ENCODE measurements around the gene PDE4D.

GRCh38 chr5:59522201-59522831 is 371.2 kb downstream of the PDE4D start:
- TF ChIP-seq, protein P1, sequence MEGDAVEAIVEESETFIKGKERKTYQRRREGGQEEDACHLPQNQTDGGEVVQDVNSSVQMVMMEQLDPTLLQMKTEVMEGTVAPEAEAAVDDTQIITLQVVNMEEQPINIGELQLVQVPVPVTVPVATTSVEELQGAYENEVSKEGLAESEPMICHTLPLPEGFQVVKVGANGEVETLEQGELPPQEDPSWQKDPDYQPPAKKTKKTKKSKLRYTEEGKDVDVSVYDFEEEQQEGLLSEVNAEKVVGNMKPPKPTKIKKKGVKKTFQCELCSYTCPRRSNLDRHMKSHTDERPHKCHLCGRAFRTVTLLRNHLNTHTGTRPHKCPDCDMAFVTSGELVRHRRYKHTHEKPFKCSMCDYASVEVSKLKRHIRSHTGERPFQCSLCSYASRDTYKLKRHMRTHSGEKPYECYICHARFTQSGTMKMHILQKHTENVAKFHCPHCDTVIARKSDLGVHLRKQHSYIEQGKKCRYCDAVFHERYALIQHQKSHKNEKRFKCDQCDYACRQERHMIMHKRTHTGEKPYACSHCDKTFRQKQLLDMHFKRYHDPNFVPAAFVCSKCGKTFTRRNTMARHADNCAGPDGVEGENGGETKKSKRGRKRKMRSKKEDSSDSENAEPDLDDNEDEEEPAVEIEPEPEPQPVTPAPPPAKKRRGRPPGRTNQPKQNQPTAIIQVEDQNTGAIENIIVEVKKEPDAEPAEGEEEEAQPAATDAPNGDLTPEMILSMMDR (IDR thresholded peaks at IDR 0.05) = no peak
- TF ChIP-seq POLR2A (IDR thresholded peaks at IDR 0.05) = no peak

All from right lobe of liver (tissue), 4 donors.